Cardiac muscle cell (in vitro differentiated cells and primary cell): Measurements from ENCODE around the gene GRIA2. TPM values are rescaled to one million over a fixed set of nuclear protein-coding genes. Genes with fewer than 3 reads are reported as not detected.

Source experiments
- DNase-seq, 2 donors: peaks; one replicate each; pipeline versions ENCODE4 v3.0.0 to v3.0.0-alpha.2; 2010 to 2017; ENCODE audit warnings: low read depth in 1 of 2, low spot score in 1 of 2
- H3K27ac ChIP-seq: fragments of 200-600 bp; sonication (generic); 2 replicates; pipeline ENCODE4 v1.5.1; 2016
- H3K27me3 ChIP-seq: fragments of 200-600 bp; sonication (generic); 2 replicates; pipeline ENCODE4 v1.6.0; 2016; ENCODE audit warnings: control low read depth
- H3K36me3 ChIP-seq: fragments of 200-600 bp; sonication (generic); 2 replicates; pipeline ENCODE4 v1.5.1; 2016; ENCODE audit warnings: control low read depth
- H3K4me1 ChIP-seq: fragments of 200-600 bp; sonication (generic); 2 replicates; pipeline ENCODE4 v1.8.1; 2017; ENCODE audit warnings: low read depth, mild to moderate bottlenecking, mixed run types
- H3K4me3 ChIP-seq: fragments of 200-600 bp; sonication (generic); 2 replicates; pipeline ENCODE4 v1.5.1; 2016; ENCODE audit warnings: mild to moderate bottlenecking
- H3K9me3 ChIP-seq: fragments of 200-600 bp; sonication (generic); 2 replicates; pipeline ENCODE4 v1.5.1; 2017; ENCODE audit warnings: low read depth, mild to moderate bottlenecking, control low read depth
- CTCF ChIP-seq: IDR thresholded peaks from 2 replicates; pipeline ENCODE4 v1.5.1; 2012; ENCODE audit warnings: low read depth, mild to moderate bottlenecking, low read length
- polyA plus RNA-seq: library from polyadenylated mRNA; unstranded; fragments of >200 nt; fragmentation: Nextera tagmentation; extraction: Ambion mirVana; gene quantifications from 2 replicates; pipeline ENCODE4 v1.2.1, GENCODE V29; 2016
- total RNA-seq: library from RNA; depleted of rRNA; stranded (reverse); fragments of >200 nt; gene quantifications from 2 replicates; pipeline ENCODE4 v1.2.3, GENCODE V29; 2016

GRIA2 gene
- total and polyA plus RNA-seq, 2 experiments from 2014 or later: not detected

- Histone ChIP-seq H3K27me3 (no peaks in the 10 kb centered on the region), H3K9me3 (no peaks in the 10 kb centered on the region), H3K36me3 (no peaks in the 10 kb centered on the region), H3K4me1 (no peaks in the 10 kb centered on the region), H3K4me3 (no peak overlapping the region), H3K27ac (no peak overlapping the region)
- no peak for DNase-seq
- no peak for TF ChIP-seq CTCF
Observed at GRCh38 chr4:157196046-157196445, 24.5 kb upstream of the GRIA2 start.

- H3K4me1 ChIP-seq: no peaks in the 10 kb centered on the region
- TF ChIP-seq CTCF: peak; percentile 49
- H3K36me3 ChIP-seq: no peaks in the 10 kb centered on the region
- no peak overlapping the region for H3K27ac ChIP-seq
- no peaks in the 10 kb centered on the region for H3K9me3 ChIP-seq
- H3K27me3 ChIP-seq: no peaks in the 10 kb centered on the region
- H3K4me3 ChIP-seq: no peak overlapping the region
- peak; percentile 24 to 30 for DNase-seq
Observed at GRCh38 chr4:157204634-157205244, 15.8 kb upstream of the GRIA2 start.

- DNase-seq: peak; percentile 36 to 46
- TF ChIP-seq CTCF: peak; percentile 63
Observed at GRCh38 chr4:157217708-157218107, 2.8 kb upstream of the GRIA2 start.

GRCh38 chr4:157219711-157220370, 687 bp upstream of the GRIA2 start:
- Histone ChIP-seq H3K4me1 (no peaks in the 10 kb centered on the region), H3K4me3 (no peak overlapping the region), H3K9me3 (no peaks in the 10 kb centered on the region), H3K36me3 (no peaks in the 10 kb centered on the region), H3K27me3 (peaks cover 67% of the 10 kb centered on the region), H3K27ac (no peak overlapping the region)
- no peak for DNase-seq
- no peak for TF ChIP-seq CTCF

More at GRCh38 chr4:157217708-157218107, 2.8 kb upstream of the GRIA2 start:
- H3K36me3 ChIP-seq: no peaks in the 10 kb centered on the region
- H3K4me1 ChIP-seq: no peaks in the 10 kb centered on the region
- no peak overlapping the region for H3K27ac ChIP-seq
- H3K4me3 ChIP-seq: no peak overlapping the region
- H3K9me3 ChIP-seq: no peaks in the 10 kb centered on the region
- H3K27me3 ChIP-seq: peaks cover 48% of the 10 kb centered on the region

- H3K27me3 ChIP-seq: peaks cover 76% of the 10 kb centered on the region
- H3K36me3 ChIP-seq: no peaks in the 10 kb centered on the region
- no peak for TF ChIP-seq CTCF
- H3K4me3 ChIP-seq: peak overlapping the region; percentile 28
- no peaks in the 10 kb centered on the region for H3K4me1 ChIP-seq
- no peak for DNase-seq
- no peaks in the 10 kb centered on the region for H3K9me3 ChIP-seq
- no peak overlapping the region for H3K27ac ChIP-seq
Observed at GRCh38 chr4:157221426-157221894, 932 bp downstream of the GRIA2 start.
